ENCODE results near the gene COL18A1.

GRCh38 chr21:45373991-45374816 is 30.8 kb upstream of the COL18A1 start:
- no peak for TF ChIP-seq POLR2A (IDR thresholded peaks at IDR 0.05)
- TF ChIP-seq, protein P1, sequence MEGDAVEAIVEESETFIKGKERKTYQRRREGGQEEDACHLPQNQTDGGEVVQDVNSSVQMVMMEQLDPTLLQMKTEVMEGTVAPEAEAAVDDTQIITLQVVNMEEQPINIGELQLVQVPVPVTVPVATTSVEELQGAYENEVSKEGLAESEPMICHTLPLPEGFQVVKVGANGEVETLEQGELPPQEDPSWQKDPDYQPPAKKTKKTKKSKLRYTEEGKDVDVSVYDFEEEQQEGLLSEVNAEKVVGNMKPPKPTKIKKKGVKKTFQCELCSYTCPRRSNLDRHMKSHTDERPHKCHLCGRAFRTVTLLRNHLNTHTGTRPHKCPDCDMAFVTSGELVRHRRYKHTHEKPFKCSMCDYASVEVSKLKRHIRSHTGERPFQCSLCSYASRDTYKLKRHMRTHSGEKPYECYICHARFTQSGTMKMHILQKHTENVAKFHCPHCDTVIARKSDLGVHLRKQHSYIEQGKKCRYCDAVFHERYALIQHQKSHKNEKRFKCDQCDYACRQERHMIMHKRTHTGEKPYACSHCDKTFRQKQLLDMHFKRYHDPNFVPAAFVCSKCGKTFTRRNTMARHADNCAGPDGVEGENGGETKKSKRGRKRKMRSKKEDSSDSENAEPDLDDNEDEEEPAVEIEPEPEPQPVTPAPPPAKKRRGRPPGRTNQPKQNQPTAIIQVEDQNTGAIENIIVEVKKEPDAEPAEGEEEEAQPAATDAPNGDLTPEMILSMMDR (IDR thresholded peaks at IDR 0.05): no peak
